DMS53 treated with DMSO at 0.1 percent for 48 hours (cell line): ENCODE data around the gene CCDC85C.

Experiments used
- DNase-seq: peaks from one replicate; lab custom pipeline; 2025; ENCODE audit not compliant: unreplicated experiment; lab: John Stamatoyannopoulos, UW

The CCDC85C gene

GRCh38 chr14:99479906-99480869, 123.8 kb downstream of the CCDC85C start, which contains the start of gene SETD3:
Gene SETD3, minus strand, starts transcription at chr14:99480859. Its CDS starts 15,054 bp downstream, at chr14:99465805.
- no peak for DNase-seq

DNA sequence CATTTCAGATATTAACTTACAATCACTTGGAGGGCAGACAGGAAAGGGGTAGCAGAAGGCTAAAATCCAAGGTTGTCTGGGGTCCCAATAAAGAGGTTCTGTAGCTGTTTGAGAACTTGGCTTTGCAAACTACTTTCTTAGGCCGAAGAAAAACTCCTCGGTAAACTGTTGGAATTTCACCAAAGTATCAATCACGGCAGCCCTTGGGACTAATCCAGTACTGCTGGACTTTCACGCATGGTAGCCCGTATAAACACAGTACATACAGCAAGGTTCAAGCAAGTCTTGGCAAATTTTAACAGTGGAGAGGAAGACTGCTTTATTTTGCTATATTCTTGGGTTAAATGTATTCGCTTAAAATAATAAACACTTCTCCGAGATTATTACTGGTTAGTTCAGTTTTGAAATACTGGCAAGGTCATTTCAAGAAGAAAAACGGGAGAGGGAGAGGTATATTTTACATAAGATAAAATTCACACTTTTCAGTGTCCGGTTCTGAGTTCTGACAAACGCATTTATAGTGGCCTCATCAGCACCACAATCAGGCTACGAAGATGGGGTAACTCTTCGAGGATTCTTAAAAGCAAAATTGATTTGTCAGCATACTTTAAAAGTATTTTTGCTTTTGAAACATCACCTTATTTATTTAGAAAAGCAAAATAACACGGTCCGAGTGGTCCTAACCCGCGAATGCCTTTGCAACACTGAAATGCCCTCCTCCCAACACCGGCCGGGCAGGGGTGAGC, 124.7 kb downstream of the CCDC85C start:
- no peak for DNase-seq

GRCh38 chr14:99478128-99478527, 125.9 kb downstream of the CCDC85C start:
- no peak for DNase-seq

DNA sequence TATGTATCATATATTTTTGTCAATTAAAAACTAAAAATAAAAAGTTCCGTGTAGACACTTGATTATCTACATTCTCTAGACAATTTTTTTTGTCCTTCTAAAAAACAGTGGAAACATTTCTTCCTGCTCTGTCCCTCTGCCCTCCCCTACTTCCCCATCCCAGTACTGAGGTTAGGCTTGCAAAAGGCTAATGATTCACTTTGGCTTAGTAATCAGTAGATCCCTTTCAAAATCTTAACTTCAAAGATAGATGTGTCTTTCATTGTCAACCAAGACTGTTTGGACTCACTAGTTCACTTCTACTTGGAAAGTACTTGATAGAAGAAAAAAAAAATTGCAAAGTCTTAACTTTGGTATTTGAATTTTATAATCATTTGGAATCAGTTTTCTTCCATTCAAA, 127.1 kb downstream of the CCDC85C start:
- DNase-seq = no peak

- DNase-seq = no peak
These were observed 128.3 kb downstream of the CCDC85C start for GRCh38 chr14:99475660-99476059.

- no peak for DNase-seq
These were observed 128.8 kb downstream of the CCDC85C start for GRCh38 chr14:99475179-99475578.

DNA sequence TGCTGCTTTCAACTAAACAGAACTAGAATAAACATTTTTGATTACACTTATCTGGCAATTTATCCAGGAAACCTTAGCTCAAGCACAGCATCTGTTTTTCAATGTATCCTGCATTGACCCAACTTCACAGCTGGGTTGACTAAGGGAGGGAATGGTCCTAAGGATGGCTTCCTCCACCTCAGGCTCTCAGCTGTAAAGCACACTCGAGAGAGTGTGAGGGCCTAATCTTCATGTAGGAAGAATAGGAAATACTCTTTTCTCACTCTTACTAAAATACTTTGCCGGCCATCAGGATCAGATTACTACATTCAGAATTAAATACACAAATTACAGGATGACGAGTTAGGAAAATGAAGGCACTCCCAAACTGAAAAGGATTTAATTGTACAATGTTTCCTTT, 130.5 kb downstream of the CCDC85C start:
- no peak for DNase-seq

GRCh38 chr14:99472937-99473336, 131.1 kb downstream of the CCDC85C start:
- DNase-seq = no peak

DNA sequence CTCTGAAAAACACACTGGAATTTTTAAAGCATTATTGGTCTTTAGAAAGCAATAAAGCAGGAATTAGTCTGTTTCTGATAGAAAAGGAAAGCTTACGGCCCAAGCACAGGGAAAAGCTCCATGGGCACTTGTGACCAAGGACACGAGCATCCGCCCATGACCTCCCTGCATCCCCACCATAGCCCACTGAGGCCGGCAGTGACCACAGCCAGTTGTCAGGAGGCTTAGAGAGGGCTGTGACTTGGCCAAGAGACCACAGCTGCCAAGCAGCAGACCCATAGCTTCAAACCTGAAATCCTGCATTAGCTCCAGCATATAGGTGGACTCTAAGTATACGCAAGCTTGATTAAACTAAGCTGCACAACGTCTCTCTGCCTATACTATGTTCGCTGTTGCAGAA, 132.3 kb downstream of the CCDC85C start:
- no peak for DNase-seq

DNA sequence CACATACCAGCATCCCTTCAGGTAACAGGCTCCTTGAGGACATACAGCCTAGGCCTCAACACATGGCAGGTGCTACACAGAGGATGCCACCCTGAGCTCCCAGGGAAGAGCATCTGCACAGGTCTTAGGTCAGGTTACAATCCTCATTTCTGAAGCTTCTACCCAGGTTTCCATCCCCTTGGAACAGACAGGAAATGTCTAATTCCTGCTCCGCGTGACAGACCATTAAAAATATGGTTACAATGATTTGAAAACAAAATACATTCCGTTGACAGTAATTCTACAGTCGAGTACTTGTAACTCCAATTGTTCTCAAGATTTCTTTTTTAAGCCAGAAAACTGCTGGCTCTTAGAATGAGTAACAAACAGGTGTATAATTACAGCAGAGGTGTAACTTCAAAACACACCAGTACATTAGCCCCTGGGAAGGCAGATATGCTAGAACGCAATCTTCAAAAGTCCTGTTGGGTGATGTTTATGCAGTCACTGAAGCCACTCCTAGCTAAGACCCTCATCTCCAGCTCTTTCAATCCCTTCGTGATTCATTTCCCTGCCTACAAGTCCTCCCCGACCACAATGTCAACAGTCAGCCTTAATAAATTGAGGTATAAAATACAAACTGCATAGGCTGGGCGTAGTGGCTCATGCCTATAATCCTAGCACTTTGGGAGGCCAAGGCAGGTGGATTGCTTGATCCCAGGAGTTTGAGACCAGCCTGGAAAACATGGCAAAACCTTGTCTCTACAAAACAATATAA, 135.0 kb downstream of the CCDC85C start:
- DNase-seq = no peak

DNA sequence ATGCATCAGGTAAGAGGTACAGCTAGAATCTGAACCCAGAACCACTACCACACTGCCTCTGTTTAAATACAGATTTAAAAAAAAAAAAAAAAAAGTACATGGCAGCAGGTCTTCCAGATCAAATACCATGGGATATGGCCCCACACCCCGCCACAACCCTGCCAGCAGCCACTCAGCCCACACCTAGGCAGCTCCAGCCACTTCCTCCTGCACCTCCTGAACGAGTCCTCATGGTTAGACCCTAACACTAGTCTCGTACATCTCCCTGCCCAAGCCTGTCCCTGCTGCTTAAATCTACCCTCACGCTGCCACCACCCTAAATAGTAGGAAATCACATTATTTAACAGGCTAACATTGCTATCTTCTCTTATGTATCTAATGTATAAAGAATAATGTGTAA, 135.9 kb downstream of the CCDC85C start:
- DNase-seq = no peak

GRCh38 chr14:99467336-99468078, 136.5 kb downstream of the CCDC85C start:
- no peak for DNase-seq

DNA sequence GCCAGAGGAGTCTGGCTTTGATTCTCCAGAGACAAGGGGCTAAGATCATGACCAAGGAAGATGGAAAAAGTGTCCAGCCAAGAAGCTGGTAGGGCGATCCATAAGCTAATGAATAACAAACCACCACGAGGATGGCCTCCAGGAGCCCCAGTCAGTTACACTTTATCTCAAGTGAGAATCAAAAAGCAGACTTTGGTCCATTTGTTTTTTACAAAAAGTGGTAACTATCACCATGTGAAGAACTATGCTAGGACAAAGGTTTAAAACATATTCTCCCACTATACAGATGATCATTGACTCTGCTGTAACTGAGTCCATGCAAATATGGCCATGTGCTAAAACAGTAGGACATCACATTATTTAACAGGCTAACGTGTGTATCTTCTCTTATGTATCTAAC, 137.2 kb downstream of the CCDC85C start:
- DNase-seq = no peak

DNA sequence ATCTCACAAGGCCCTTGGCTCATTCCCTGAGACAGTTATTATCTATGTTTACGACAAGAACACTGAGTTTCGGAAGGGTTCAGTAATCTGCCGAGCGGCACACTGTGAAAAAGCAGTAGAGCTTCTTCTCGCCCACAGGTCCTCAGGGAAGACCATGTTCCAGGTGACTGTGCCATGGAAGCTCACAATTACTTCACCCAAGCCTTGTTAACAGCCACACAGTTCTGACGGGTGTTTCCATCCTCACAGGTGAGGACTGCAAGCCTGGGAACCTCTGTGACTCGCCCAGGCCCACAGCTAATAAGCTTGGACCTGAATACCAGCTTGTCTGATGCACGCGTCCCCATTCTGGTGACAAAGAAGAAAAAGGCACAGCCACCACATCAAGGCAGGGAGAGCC, 138.7 kb downstream of the CCDC85C start:
- DNase-seq = no peak

- no peak for DNase-seq
These were observed 140.0 kb downstream of the CCDC85C start for GRCh38 chr14:99463974-99464373.

DNA sequence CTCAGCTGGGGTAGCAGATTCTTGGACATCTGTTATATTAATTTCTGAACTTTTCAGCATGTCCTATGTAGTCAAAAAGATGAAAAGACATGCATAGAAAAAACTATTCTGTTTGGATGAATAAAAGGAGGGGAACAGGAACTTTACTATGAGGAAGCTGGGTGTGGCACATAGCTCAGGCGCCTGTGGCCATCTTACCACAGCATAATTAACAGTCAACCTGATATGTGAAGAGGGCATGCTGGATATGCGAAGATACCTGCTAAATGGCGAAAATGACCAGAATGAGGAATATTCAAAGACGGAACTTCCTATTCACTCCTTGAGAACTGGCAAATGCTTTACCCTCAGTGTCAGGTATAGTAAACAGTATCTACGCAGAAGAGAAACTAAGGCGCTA, 141.8 kb downstream of the CCDC85C start:
- no peak for DNase-seq

DNA sequence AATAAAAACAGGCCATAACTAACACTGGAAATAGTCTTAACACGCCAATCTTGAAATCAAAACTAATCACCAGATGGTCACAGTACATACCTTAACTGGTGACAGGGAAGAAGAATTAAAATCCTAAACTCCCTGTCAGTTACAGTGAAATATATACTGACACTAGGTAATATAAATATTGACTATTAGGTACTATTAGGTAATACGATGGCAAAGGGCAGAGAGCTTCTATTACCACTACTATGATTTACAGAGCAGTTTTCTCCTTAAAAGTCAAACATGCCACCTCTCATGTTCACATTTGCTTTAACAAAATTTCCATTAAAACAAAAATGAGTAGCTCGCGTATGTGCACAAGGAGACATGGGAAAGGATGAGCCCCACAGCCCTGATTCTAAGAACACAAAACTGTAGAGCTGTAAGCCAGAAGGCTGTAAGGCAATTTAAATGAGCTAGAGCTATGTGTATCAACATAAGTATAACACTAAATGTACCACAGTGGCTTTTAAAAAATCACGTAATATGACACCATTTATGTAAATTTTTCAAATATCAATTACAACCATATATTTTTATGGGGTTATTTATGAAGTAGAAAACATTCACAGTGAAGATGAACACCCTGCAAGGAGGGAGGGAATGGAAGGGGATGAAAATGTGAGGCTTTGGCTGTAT, 142.5 kb downstream of the CCDC85C start:
- DNase-seq = no peak

DNA sequence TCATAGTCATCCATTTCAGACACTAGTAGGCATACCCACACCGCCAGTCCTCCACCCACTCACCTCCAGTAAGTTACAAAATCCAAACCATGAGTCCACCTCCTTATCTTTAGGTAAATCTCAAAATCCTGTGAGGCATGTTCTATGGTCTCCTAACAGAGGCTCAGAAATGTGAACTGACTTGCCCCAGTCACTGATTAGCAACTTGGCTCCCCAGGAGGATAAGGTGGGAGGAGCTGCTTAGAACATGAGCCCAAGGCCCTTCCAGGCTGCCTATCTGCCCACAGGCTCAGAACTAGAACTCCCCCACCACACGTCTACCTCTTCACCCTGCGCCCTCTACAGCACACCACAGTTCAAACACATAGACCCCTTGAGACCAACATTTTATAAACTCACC, 143.2 kb downstream of the CCDC85C start:
- DNase-seq = no peak

- DNase-seq = no peak
These were observed 144.4 kb downstream of the CCDC85C start for GRCh38 chr14:99459481-99460100.

DNA sequence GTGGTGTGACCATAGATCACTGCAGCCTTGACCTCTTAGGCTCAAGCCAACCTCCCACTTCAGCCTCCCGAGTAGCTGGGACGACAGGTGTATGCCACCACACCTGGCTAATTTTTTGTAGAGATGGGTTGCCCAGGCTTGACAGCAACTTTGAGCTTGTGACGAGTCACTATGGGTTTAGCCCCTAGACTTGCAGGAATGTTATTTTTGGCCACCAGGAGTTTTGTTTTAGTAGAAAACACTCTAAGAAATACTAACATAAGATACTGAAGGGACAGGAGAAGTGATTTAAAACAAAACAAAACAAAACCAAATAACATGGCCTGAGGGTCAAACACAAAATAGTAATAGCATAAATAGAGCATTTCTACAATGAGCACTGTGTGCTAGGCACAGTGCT, 149.8 kb downstream of the CCDC85C start:
- DNase-seq = no peak
